H9 (cell line): ENCODE measurements around the gene C19orf18. TPM values are rescaled to one million over a fixed set of nuclear protein-coding genes. Genes with fewer than 3 reads are reported as not detected.

Experiments
- DNase-seq: peaks from one replicate; pipeline ENCODE4 v3.0.0-alpha.2; 2017
- H2AFZ ChIP-seq: one replicate; pipeline ENCODE4 v1.6.1; 2013; ENCODE audit warnings: mild to moderate bottlenecking, low read length, control low read depth, moderate library complexity
- H2AK5ac ChIP-seq: 2 replicates; pipeline ENCODE4 v1.6.1; 2013; ENCODE audit warnings: low read length, control low read depth, mixed read lengths; ENCODE audit not compliant: insufficient read length
- H2BK120ac ChIP-seq: one replicate; pipeline ENCODE4 v1.6.1; 2013; ENCODE audit warnings: low read depth, mild to moderate bottlenecking, low read length, control low read depth, inconsistent platforms; ENCODE audit not compliant: poor library complexity, severe bottlenecking
- H2BK12ac ChIP-seq: 2 replicates; pipeline ENCODE4 v1.6.1; 2013; ENCODE audit warnings: low read length, control low read depth, mixed read lengths, low read depth; ENCODE audit not compliant: insufficient read length
- H2BK15ac ChIP-seq: 2 replicates; pipeline ENCODE4 v1.6.1; 2013; ENCODE audit warnings: low read depth, low read length, control low read depth
- H2BK20ac ChIP-seq: one replicate; pipeline ENCODE4 v1.6.1; 2013; ENCODE audit warnings: low read depth, mild to moderate bottlenecking, low read length, control low read depth, inconsistent platforms; ENCODE audit not compliant: poor library complexity, severe bottlenecking
- H2BK5ac ChIP-seq: 2 replicates; pipeline ENCODE4 v1.6.1; 2013; ENCODE audit warnings: low read length, control low read depth, mixed read lengths; ENCODE audit not compliant: insufficient read length
- H3K14ac ChIP-seq: 2 replicates; pipeline ENCODE4 v1.6.1; 2013; ENCODE audit warnings: low read length, control low read depth; ENCODE audit not compliant: insufficient read depth
- H3K18ac ChIP-seq: 2 replicates; pipeline ENCODE4 v1.6.1; 2013; ENCODE audit warnings: low read depth, mild to moderate bottlenecking, mixed read lengths, low read length, control low read depth; ENCODE audit not compliant: insufficient read length
- H3K23ac ChIP-seq: 2 replicates; pipeline ENCODE4 v1.6.1; 2013; ENCODE audit warnings: low read length, control low read depth, mixed read lengths, low read depth; ENCODE audit not compliant: insufficient read length
- H3K23me2 ChIP-seq: 2 replicates; pipeline ENCODE4 v1.6.1; 2013; ENCODE audit warnings: low read depth, mild to moderate bottlenecking, mixed read lengths, low read length, control low read depth; ENCODE audit not compliant: insufficient read length, poor library complexity, severe bottlenecking
- H3K27ac ChIP-seq: 2 replicates; pipeline ENCODE4 v1.5.1; 2013; ENCODE audit warnings: low read length, control low read depth, mixed read lengths, low read depth; ENCODE audit not compliant: insufficient read length
- H3K27me3 ChIP-seq: 2 replicates; pipeline ENCODE4 v1.6.1; 2013; ENCODE audit warnings: low read length, control low read depth, inconsistent platforms; ENCODE audit not compliant: insufficient read depth
- H3K4ac ChIP-seq: 2 replicates; pipeline ENCODE4 v1.6.1; 2013; ENCODE audit warnings: low read depth, mild to moderate bottlenecking, control low read depth, inconsistent platforms, low read length, moderate library complexity
- H3K4me1 ChIP-seq: 2 replicates; pipeline ENCODE4 v1.6.1; 2013; ENCODE audit warnings: low read length, control low read depth, inconsistent platforms; ENCODE audit not compliant: insufficient read depth
- H3K4me2 ChIP-seq: 2 replicates; pipeline ENCODE4 v1.6.1; 2013; ENCODE audit warnings: low read length, control low read depth, mixed read lengths; ENCODE audit not compliant: insufficient read length, insufficient read depth
- H3K56ac ChIP-seq: 2 replicates; pipeline ENCODE4 v1.6.1; 2013; ENCODE audit warnings: low read depth, mild to moderate bottlenecking, mixed read lengths, low read length, control low read depth; ENCODE audit not compliant: insufficient read length
- H3K79me1 ChIP-seq: 2 replicates; pipeline ENCODE4 v1.6.1; 2013; ENCODE audit warnings: low read depth, mild to moderate bottlenecking, moderate library complexity, low read length, control low read depth, inconsistent platforms; ENCODE audit not compliant: insufficient read depth, poor library complexity, severe bottlenecking
- H3K79me2 ChIP-seq: 2 replicates; pipeline ENCODE4 v1.6.1; 2013; ENCODE audit warnings: low read length, control low read depth, inconsistent platforms; ENCODE audit not compliant: insufficient read depth
- H3K9ac ChIP-seq: 2 replicates; pipeline ENCODE4 v1.6.1; 2013; ENCODE audit warnings: low read length, control low read depth, mixed read lengths; ENCODE audit not compliant: insufficient read length; ENCODE audit errors: extremely low read depth
- H3K9me3 ChIP-seq: one replicate; pipeline ENCODE4 v1.6.1; 2013; ENCODE audit warnings: low read depth, low read length, inconsistent platforms; ENCODE audit not compliant: control insufficient read depth
- H3T11ph ChIP-seq: one replicate; pipeline ENCODE4 v1.6.1; 2013; ENCODE audit warnings: mild to moderate bottlenecking, low read length, control low read depth, inconsistent platforms
- H4K20me1 ChIP-seq: one replicate; pipeline ENCODE4 v1.6.1; 2013; ENCODE audit not compliant: control insufficient read depth, insufficient read length, insufficient read depth
- H4K5ac ChIP-seq: 2 replicates; pipeline ENCODE4 v1.6.1; 2013; ENCODE audit warnings: low read depth, mild to moderate bottlenecking, mixed read lengths, low read length, control low read depth; ENCODE audit not compliant: insufficient read length
- H4K8ac ChIP-seq: replicated peaks from 2 replicates; pipeline ENCODE4 v1.6.1; 2013; ENCODE audit warnings: low read length, control low read depth, mixed read lengths, low read depth; ENCODE audit not compliant: insufficient read length
- H4K91ac ChIP-seq: 2 replicates; pipeline ENCODE4 v1.6.1; 2013; ENCODE audit warnings: low read depth, mild to moderate bottlenecking, moderate library complexity, mixed read lengths, low read length, control low read depth; ENCODE audit not compliant: insufficient read length
- H3K27ac Mint-ChIP-seq, 3 experiments: 2 replicates in 2 of 3; 3 replicates in 1 of 3; pipeline ENCODE4 v1.8.0; 2020 to 2021; ENCODE audit warnings: mixed read lengths in 3 of 3, mild to moderate bottlenecking in 1 of 3, moderate library complexity in 1 of 3
- H3K27me3 Mint-ChIP-seq: 2 replicates; pipeline ENCODE4 v1.8.0; 2021; ENCODE audit warnings: low read depth, mild to moderate bottlenecking, moderate library complexity, mixed read lengths
- H3K36me3 Mint-ChIP-seq, 3 experiments: 2 replicates in 2 of 3; 3 replicates in 1 of 3; pipeline ENCODE4 v1.8.0; 2020 to 2021; ENCODE audit warnings: low read depth in 3 of 3, mixed read lengths in 3 of 3; ENCODE audit not compliant: insufficient read depth in 1 of 3
- H3K4me1 Mint-ChIP-seq, 2 experiments: 2 replicates each; pipeline ENCODE4 v1.8.0; 2020; ENCODE audit warnings: mixed read lengths in 2 of 2
- H3K4me3 Mint-ChIP-seq, 2 experiments: 2 replicates in 1 of 2; 3 replicates in 1 of 2; pipeline ENCODE4 v1.8.0; 2020 to 2021; ENCODE audit warnings: mild to moderate bottlenecking in 2 of 2, mixed read lengths in 2 of 2, moderate library complexity in 1 of 2
- H3K9me3 Mint-ChIP-seq, 2 experiments: 2 replicates in 1 of 2; 3 replicates in 1 of 2; pipeline ENCODE4 v1.8.0; 2020; ENCODE audit warnings: mild to moderate bottlenecking in 2 of 2, mixed read lengths in 2 of 2, moderate library complexity in 1 of 2
- CTCF ChIP-seq: fragments of 200-600 bp; sonication (generic); conservative IDR thresholded peaks from 3 replicates; pipeline ENCODE4 v1.8.0; 2021; ENCODE audit warnings: antibody characterized with exemption, mild to moderate bottlenecking
- WGBS: extraction: QIAGEN DNeasy Blood & Tissue Kit; methylation state at CpG from one replicate; pipeline ENCODE4 v1.1.7; 2013; ENCODE audit warnings: missing lambda C conversion rate, low lambda C conversion rate, mixed read lengths; ENCODE audit not compliant: insufficient read length; ENCODE audit errors: extremely low coverage; 5-methylcytosine and 5-hydroxymethylcytosine counted together
- total RNA-seq: library from RNA; stranded (reverse); gene quantifications from 2 replicates; pipeline ENCODE4 v1.2.1, GENCODE V29; 2021

The C19orf18 gene
- total RNA-seq, 1 experiment from 2014 or later = 0.26 TPM

GRCh38 chr19:57914531-57914930 lies 59.8 kb downstream of the C19orf18 start:
- H2AK5ac ChIP-seq = no peak overlapping the region
- no peak overlapping the region for H2BK20ac ChIP-seq
- H3K9ac ChIP-seq = no peak overlapping the region
- H2BK5ac ChIP-seq = no peak overlapping the region
- no peak overlapping the region for H3T11ph ChIP-seq
- H3K4me2 ChIP-seq = no peak overlapping the region
- H3K4me1 ChIP-seq = no peaks in the 10 kb centered on the region
- H2BK15ac ChIP-seq = no peak overlapping the region
- H3K27me3 ChIP-seq = no peaks in the 10 kb centered on the region
- H3K18ac ChIP-seq = no peak overlapping the region
- H2BK120ac ChIP-seq = no peak overlapping the region
- no peak overlapping the region for H4K8ac ChIP-seq
- no peak overlapping the region for H3K56ac ChIP-seq
- H3K79me2 ChIP-seq = no peaks in the 10 kb centered on the region; the same call in 1 of the 2 replicates
- no peak for TF ChIP-seq CTCF
- H4K91ac ChIP-seq = no peak overlapping the region
- H3K23ac ChIP-seq = no peak overlapping the region
- Mint-ChIP-seq H3K27ac (no peak overlapping the region), H3K4me1 (peaks cover 15 to 20% of the 10 kb centered on the region in 2 experiments), H3K9me3 (no peaks in the 10 kb centered on the region), H3K4me3 (peak overlapping the region; percentile 89 to 91), H3K36me3 (peaks cover 21 to 64% (median 48%) of the 10 kb centered on the region in 3 experiments), H3K27me3 (no peaks in the 10 kb centered on the region; the same call in 1 of the 2 replicates)
- H2AFZ ChIP-seq = no peak overlapping the region
- no CpG with 5 or more reads among the region's 3 CpGs for WGBS
- H3K4ac ChIP-seq = no peak overlapping the region
- no peak for DNase-seq
- no peaks in the 10 kb centered on the region for H3K23me2 ChIP-seq
- no peak overlapping the region for H2BK12ac ChIP-seq
- no peak overlapping the region for H3K27ac ChIP-seq
- H3K14ac ChIP-seq = no peak overlapping the region
- no peak overlapping the region for H4K5ac ChIP-seq
- no peaks in the 10 kb centered on the region for H4K20me1 ChIP-seq
- peaks cover 4% of the 10 kb centered on the region for H3K79me1 ChIP-seq
- no peaks in the 10 kb centered on the region for H3K9me3 ChIP-seq

Other genes starting within 250 kb of the C19orf18 start
- 9.0 and 9.3 TPM in 2 replicates for gene ZNF671, start 246.9 kb downstream of the C19orf18 start, total RNA-seq
- gene ZNF776, start 227.7 kb downstream of the C19orf18 start, total RNA-seq = 19.7 and 22.8 TPM in 2 replicates
- gene ZNF586, start 204.9 kb downstream of the C19orf18 start, total RNA-seq = 14.8 and 17.6 TPM in 2 replicates
- gene ZNF552, start 159.6 kb downstream of the C19orf18 start, total RNA-seq = 9.2 and 11.3 TPM in 2 replicates
- gene ZNF587B, start 144.2 kb downstream of the C19orf18 start, total RNA-seq = 41.8 and 45.2 TPM in 2 replicates
- gene ZNF587, start 124.7 kb downstream of the C19orf18 start, total RNA-seq = 37.5 and 40.0 TPM in 2 replicates
- gene ZNF814, start 85.5 kb downstream of the C19orf18 start, total RNA-seq = 98.7 and 103 TPM in 2 replicates
- 22.1 and 22.2 TPM in 2 replicates for gene ZNF417, start 57.9 kb downstream of the C19orf18 start, total RNA-seq
- gene ZNF418, start 39.1 kb downstream of the C19orf18 start, total RNA-seq = 25.1 and 26.2 TPM in 2 replicates
- gene ZNF256, start 26.8 kb downstream of the C19orf18 start, total RNA-seq = 11.9 and 12.3 TPM in 2 replicates
- 13.4 and 14.1 TPM in 2 replicates for gene ZNF606, start 28.3 kb upstream of the C19orf18 start, total RNA-seq
- gene ZSCAN1, start 59.5 kb upstream of the C19orf18 start, total RNA-seq = 0.77 and 1.2 TPM in 2 replicates
- gene ZNF135, start 84.7 kb upstream of the C19orf18 start, total RNA-seq = 4.7 and 5.4 TPM in 2 replicates
- gene ZSCAN18, start 123.7 kb upstream of the C19orf18 start, total RNA-seq = 35.4 and 40.1 TPM in 2 replicates
- 11.8 and 12.1 TPM in 2 replicates for gene ZNF329, start 176.3 kb upstream of the C19orf18 start, total RNA-seq
- 27.0 and 28.7 TPM in 2 replicates for gene ZNF274, start 208.5 kb upstream of the C19orf18 start, total RNA-seq